ENCODE data around the gene PCYT1A.
"Not testable (repeated sequence)": the region's sequence is repeated elsewhere in the genome, so short reads cannot be mapped to it uniquely, and the experiment has no call there.

DNA sequence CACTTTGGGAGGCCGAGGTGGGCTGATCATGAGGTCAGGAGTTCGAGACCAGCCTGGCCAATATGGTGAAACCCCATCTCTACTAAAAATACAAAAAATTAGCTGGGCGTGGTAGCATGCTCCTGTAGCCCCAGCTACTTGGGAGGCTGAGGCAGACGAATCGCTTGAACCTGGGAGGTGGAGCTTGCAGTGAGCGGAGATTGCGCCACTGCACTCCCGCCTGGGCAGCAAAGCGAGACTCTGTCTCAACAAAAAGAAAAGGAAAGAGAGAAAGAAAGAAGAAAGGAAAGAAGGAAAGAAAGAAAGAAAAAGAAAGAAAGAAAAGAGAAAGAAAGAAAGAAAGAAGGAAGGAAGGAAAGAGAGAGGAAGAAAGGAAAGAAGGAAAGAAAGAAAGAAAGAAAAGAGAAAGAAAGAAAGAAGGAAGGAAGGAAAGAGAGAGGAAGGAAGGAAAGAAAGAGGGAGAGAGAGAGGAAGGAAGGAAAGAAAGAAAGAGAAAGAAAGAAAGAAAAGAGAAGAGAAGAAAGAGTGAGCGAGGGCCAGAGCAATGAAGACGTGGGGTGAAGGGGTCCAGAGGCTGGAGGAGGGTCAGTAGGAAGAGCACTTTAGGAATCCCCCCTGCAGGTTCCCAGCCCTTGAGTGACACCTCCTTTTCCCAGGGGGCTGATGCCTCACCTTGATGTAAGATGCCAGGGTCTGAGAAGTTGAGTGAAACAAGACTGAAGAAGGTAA is 77.4 kb downstream of the PCYT1A start:
- TF ChIP-seq, protein P1, sequence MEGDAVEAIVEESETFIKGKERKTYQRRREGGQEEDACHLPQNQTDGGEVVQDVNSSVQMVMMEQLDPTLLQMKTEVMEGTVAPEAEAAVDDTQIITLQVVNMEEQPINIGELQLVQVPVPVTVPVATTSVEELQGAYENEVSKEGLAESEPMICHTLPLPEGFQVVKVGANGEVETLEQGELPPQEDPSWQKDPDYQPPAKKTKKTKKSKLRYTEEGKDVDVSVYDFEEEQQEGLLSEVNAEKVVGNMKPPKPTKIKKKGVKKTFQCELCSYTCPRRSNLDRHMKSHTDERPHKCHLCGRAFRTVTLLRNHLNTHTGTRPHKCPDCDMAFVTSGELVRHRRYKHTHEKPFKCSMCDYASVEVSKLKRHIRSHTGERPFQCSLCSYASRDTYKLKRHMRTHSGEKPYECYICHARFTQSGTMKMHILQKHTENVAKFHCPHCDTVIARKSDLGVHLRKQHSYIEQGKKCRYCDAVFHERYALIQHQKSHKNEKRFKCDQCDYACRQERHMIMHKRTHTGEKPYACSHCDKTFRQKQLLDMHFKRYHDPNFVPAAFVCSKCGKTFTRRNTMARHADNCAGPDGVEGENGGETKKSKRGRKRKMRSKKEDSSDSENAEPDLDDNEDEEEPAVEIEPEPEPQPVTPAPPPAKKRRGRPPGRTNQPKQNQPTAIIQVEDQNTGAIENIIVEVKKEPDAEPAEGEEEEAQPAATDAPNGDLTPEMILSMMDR (conservative IDR thresholded peaks at IDR 0.05; ENCODE audit: low read depth, low read length): not testable (repeated sequence)
- TF ChIP-seq EZH2phosphoT487 (IDR thresholded peaks at IDR 0.05; ENCODE audit: borderline replicate concordance, low read length): not testable (repeated sequence)
